Keratinocyte (primary cell): ENCODE measurements around the gene PRAC1. TPM values are rescaled to one million over a fixed set of nuclear protein-coding genes. Genes with fewer than 3 reads are reported as not detected.
A peak's percentile ranks its signal among the peaks of the same experiment; 100 is the strongest.

Source experiments
- DNase-seq: peaks from one replicate; pipeline ENCODE4 v3.0.0-alpha.2; 2011; ENCODE audit warnings: low read depth, missing footprints, low spot score
- FAIRE-seq: peaks from 2 replicates; lab custom pipeline; 2011; peaks lifted over from hg19 to GRCh38; lab: Jason Lieb, UNC
- H2AFZ ChIP-seq: 2 replicates; pipeline ENCODE4 v1.6.0; 2012; ENCODE audit warnings: low read length, control low read depth, inconsistent platforms; ENCODE audit not compliant: control insufficient read depth
- H3K27ac ChIP-seq: 2 replicates; pipeline ENCODE4 v1.5.1; 2011; ENCODE audit warnings: low read length; ENCODE audit not compliant: control insufficient read depth, insufficient read depth
- H3K27me3 ChIP-seq: 3 replicates; pipeline ENCODE4 v1.6.0; 2011; ENCODE audit warnings: low read length; ENCODE audit not compliant: control insufficient read depth, insufficient read depth; ENCODE audit errors: extremely low read depth
- H3K36me3 ChIP-seq, 2 experiments: 2 replicates in 1 of 2; 3 replicates in 1 of 2; pipeline ENCODE4 v1.5.1; 2011; ENCODE audit warnings: low read length in 2 of 2, mild to moderate bottlenecking in 1 of 2; ENCODE audit not compliant: control insufficient read depth in 2 of 2, insufficient read depth in 2 of 2; ENCODE audit errors: extremely low read depth in 1 of 2
- H3K4me1 ChIP-seq: 3 replicates; pipeline ENCODE4 v1.5.1; 2011; ENCODE audit warnings: low read length; ENCODE audit not compliant: control insufficient read depth, insufficient read depth; ENCODE audit errors: extremely low read depth
- H3K4me2 ChIP-seq: 3 replicates; pipeline ENCODE4 v1.6.0; 2011; ENCODE audit warnings: low read depth, low read length; ENCODE audit not compliant: control insufficient read depth, insufficient read depth; ENCODE audit errors: extremely low read depth
- H3K4me3 ChIP-seq, 3 experiments: fragments of 200-600 bp in 1 of 3; sonication (generic) in 1 of 3; 2 replicates in 2 of 3; 3 replicates in 1 of 3; pipeline ENCODE4 v1.5.1; 2011 to 2016; ENCODE audit warnings: low read length in 3 of 3, mild to moderate bottlenecking in 3 of 3, control low read depth in 2 of 3, inconsistent platforms in 1 of 3, low read depth in 1 of 3, mixed read lengths in 1 of 3, mixed run types in 1 of 3, moderate library complexity in 1 of 3; ENCODE audit not compliant: control insufficient read depth in 2 of 3, insufficient read depth in 2 of 3; ENCODE audit errors: extremely low read depth in 1 of 3
- H3K79me2 ChIP-seq: 2 replicates; pipeline ENCODE4 v1.6.0; 2012; ENCODE audit warnings: low read length; ENCODE audit not compliant: control insufficient read depth, insufficient read depth
- H3K9ac ChIP-seq: 3 replicates; pipeline ENCODE4 v1.6.0; 2011; ENCODE audit warnings: low read length; ENCODE audit not compliant: control insufficient read depth, insufficient read depth; ENCODE audit errors: extremely low read depth
- H3K9me1 ChIP-seq: 3 replicates; pipeline ENCODE4 v1.6.0; 2011; ENCODE audit warnings: low read length; ENCODE audit not compliant: control insufficient read depth, insufficient read depth; ENCODE audit errors: extremely low read depth
- H3K9me3 ChIP-seq: 2 replicates; pipeline ENCODE4 v1.5.1; 2012; ENCODE audit warnings: low read depth, low read length; ENCODE audit not compliant: control insufficient read depth
- H4K20me1 ChIP-seq: 3 replicates; pipeline ENCODE4 v1.6.0; 2011; ENCODE audit warnings: low read length; ENCODE audit not compliant: control insufficient read depth, insufficient read depth; ENCODE audit errors: extremely low read depth
- CTCF ChIP-seq, 3 experiments: IDR thresholded peaks in 1 of 3; conservative IDR thresholded peaks in 1 of 3; optimal IDR thresholded peaks in 1 of 3; 2 replicates in 2 of 3; 3 replicates in 1 of 3; pipeline versions ENCODE3 to v1.5.1; 2011; ENCODE audit warnings: low read length in 3 of 3, mild to moderate bottlenecking in 3 of 3, moderate library complexity in 2 of 3, control low read depth in 1 of 3, inconsistent platforms in 1 of 3; ENCODE audit not compliant: insufficient read depth in 2 of 3; ENCODE audit errors: extremely low read depth in 1 of 3
- EZH2 ChIP-seq: IDR thresholded peaks from one replicate; pipeline ENCODE4 v1.6.1; 2012; ENCODE audit warnings: inconsistent platforms, mild to moderate bottlenecking, low read length, moderate library complexity
- dilution Hi-C: fragments of 300-500 bp; cut with MboI; formaldehyde crosslinking; loops from one replicate; pipeline ENCODE4 v1.7.0; 2020; ENCODE audit warnings: low sequenced_read_pairs; ENCODE audit not compliant: extremely low pct_ligation_motif_present
- polyA plus RNA-seq, 5 experiments: library from polyadenylated mRNA; depleted of rRNA in 3 of 5; stranded (reverse) in 3 of 5; stranded (forward) in 1 of 5; unstranded in 1 of 5; fragments of >200 nt; gene quantifications; 1 replicate in 1 of 5; 2 replicates in 3 of 5; 3 replicates in 1 of 5; pipeline versions ENCODE4 v1.2.1 to v1.2.3, GENCODE V29; 2011 to 2012; ENCODE audit warnings: missing spikeins in 2 of 5, low read depth in 1 of 5, low replicate concordance in 1 of 5

PRAC1 gene
- polyA plus RNA-seq, 1 donor (not counting 4 experiments of a cell fraction or from before 2014, with no cell fraction given) = not detected

GRCh38 chr17:48726114-48726915 lies 4.0 kb upstream of the PRAC1 start:
- FAIRE-seq (no peak), DNase-seq (no peak)
- TF ChIP-seq EZH2 = no peak
- no peak for TF ChIP-seq CTCF (optimal IDR thresholded peaks at IDR 0.05 in 1 of 3, IDR thresholded peaks at IDR 0.05 in 1 of 3, conservative IDR thresholded peaks at IDR 0.05 in 1 of 3; ENCODE audit: extremely low read depth in 1 of 3, insufficient read depth in 2 of 3, low read length in 3 of 3)
- dilution Hi-C loops = no loop called here
- peaks cover 4% of the 10 kb centered on the region for H3K4me1 ChIP-seq
- H3K36me3 ChIP-seq = no peaks in the 10 kb centered on the region
- H3K27me3 ChIP-seq = peaks cover 99% of the 10 kb centered on the region
- H2AFZ ChIP-seq = no peak overlapping the region
- H3K9ac ChIP-seq = no peak overlapping the region
- H3K4me3 ChIP-seq = no peak overlapping the region
- no peak overlapping the region for H3K27ac ChIP-seq
- no peaks in the 10 kb centered on the region for H3K79me2 ChIP-seq
- H3K9me3 ChIP-seq = no peaks in the 10 kb centered on the region
- H4K20me1 ChIP-seq = no peaks in the 10 kb centered on the region
- no peak overlapping the region for H3K4me2 ChIP-seq
- no peaks in the 10 kb centered on the region for H3K9me1 ChIP-seq

GRCh38 chr17:48725288-48726064 lies 3.2 kb upstream of the PRAC1 start:
- Histone ChIP-seq H3K36me3 (no peaks in the 10 kb centered on the region), H2AFZ (no peak overlapping the region), H3K4me1 (peaks cover 4% of the 10 kb centered on the region), H3K4me2 (no peak overlapping the region), H3K27me3 (peaks cover 100% of the 10 kb centered on the region), H4K20me1 (peaks cover under 1% of the 10 kb centered on the region), H3K9me1 (no peaks in the 10 kb centered on the region), H3K9me3 (no peaks in the 10 kb centered on the region), H3K79me2 (no peaks in the 10 kb centered on the region), H3K9ac (no peak overlapping the region), H3K4me3 (no peak overlapping the region), H3K27ac (no peak overlapping the region)
- no peak for DNase-seq
- dilution Hi-C loops = no loop called here
- no peak for FAIRE-seq
- no peak for TF ChIP-seq CTCF (optimal IDR thresholded peaks at IDR 0.05 in 1 of 3, IDR thresholded peaks at IDR 0.05 in 1 of 3, conservative IDR thresholded peaks at IDR 0.05 in 1 of 3; ENCODE audit: extremely low read depth in 1 of 3, insufficient read depth in 2 of 3, low read length in 3 of 3)
- TF ChIP-seq EZH2 = peak; percentile 96
